NCI-H446 (cell line): ENCODE results near the gene RABL3.
"Not testable (repeated sequence)": the region's sequence is repeated elsewhere in the genome, so short reads cannot be mapped to it uniquely, and the experiment has no call there.

Source experiments
- DNase-seq, 2 experiments: peaks; one replicate each; lab custom pipeline; 2025; lab: John Stamatoyannopoulos, UW

The RABL3 gene

DNA sequence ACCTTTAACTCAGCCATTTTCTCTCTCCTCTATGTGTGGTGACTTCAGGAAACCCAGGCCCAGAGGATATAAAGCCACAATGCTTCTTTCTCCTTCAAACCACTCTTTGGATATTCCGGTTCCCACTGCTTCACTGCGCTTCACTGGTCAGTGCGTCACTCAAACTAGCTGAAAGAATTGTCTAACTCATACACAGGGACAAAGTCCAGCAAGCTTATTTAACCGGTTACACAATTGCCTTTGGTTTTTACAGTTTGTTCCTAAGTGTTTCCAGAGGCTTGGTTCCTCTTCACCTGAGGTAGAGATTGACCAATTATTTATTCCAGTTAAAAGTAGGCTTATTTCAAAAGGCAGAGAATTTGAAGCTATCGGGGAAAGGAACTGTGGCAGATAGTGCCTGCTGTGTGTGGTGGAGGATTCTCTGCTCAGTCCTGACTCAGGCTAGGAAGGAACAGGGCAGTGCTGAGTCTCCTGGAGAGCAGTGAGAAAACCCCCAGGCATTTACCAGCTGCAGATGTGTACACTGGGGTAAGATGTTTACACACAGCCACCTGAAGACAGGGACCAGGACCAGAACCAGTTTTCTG is 60.1 kb downstream of the RABL3 start, which contains the start of gene HGD:
TSS of gene HGD (minus strand) at position 145 of the 587 bp plus-strand sequence. CDS start at position 17, 128 bp downstream.
- DNase-seq, result no peak

DNA sequence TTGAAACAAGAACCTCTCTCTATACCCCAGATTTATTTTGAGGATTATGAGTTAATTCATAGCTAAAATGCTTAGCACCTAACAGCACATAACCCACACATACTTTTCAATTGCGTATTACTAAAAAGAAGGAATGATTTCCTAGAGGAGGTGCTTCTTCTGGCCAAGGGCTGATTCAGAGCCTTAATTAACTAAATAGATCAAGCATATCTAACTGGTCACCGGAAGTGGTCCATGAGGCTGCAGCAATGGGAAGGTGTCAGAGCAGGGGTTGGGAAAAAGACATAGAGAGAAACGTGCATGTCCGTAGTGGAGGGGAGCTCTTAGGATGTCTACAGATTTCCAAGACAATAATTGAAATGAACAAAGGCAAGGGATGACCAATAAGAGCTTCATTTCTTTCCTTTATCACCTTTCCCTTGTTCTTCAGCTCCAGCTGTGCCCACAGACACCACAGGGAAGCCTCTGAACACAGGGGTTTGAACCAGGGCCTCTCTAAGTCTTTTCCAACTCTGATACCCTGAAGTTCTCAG is 60.7 kb downstream of the RABL3 start:
- DNase-seq, result no peak

DNA sequence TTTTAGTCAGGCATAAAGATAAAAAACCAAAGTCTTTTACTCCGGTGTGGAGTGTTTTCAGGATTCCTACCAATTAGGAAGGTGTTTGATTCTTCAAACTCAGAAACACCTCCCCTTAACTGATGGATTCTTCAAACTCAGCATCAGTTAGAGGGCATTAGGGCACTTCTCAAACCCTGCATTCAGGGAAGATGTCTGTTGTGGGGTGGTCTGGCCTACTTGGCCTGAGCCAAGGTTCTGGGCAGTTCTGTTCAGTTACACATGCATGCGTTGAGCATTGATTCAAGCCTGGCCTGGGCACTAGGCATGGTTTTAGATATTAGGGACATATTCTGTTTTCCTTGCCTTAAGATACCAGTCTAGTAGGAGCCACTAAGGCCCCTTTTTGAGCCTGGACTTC is 61.3 kb downstream of the RABL3 start:
- DNase-seq, result no peak

DNA sequence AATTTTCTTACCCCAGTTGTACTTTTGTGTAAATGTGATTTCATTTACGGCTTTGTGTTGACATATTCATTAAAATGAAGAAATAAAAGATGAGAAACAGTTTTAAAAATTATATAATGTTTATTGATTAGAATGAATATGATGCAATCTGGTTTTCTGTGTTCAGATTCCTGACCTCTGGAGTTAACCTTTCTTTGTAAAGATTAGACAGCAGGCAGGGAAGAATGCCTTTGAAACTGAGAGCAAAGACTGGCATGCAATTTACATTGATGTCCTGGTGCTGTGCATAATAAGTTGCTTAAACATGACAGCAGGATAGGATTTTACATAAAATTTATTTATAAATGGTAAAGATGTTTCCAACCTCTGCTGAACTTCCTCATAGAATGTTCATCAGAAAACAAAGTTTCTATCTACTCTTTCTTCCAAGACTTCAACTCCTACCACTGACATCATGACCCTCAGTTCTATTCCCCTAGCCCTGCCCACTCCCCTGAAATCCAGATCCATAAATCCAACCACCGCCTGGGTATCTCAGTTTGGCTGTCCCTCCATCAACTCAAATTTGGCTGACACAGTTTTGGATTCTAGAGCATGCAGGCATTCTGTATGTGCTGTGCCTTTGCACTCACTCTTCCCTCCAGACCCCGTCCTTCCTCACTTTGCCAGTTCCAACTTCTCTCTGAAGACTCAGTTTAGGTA is 62.0 kb downstream of the RABL3 start:
- DNase-seq, result no peak

DNA sequence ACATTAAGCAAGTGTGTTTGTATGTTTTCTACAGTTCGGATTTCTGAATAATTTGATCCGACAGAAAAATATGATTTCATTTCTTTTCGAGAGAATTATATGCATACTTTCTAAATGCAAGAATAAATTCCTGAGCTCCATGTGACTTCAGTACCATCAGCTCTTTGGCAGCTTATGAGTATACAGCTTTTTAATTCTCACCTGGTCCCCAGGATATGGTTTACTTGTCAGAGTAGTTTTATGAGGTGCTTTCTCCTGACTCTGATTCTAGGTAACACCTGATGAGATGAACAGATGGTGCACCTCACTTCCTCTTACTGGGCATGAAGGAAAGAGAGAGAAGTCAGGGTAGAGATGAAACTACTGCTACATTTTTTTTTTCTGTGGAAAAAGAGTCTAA is 63.3 kb downstream of the RABL3 start:
- DNase-seq, result no peak

DNA sequence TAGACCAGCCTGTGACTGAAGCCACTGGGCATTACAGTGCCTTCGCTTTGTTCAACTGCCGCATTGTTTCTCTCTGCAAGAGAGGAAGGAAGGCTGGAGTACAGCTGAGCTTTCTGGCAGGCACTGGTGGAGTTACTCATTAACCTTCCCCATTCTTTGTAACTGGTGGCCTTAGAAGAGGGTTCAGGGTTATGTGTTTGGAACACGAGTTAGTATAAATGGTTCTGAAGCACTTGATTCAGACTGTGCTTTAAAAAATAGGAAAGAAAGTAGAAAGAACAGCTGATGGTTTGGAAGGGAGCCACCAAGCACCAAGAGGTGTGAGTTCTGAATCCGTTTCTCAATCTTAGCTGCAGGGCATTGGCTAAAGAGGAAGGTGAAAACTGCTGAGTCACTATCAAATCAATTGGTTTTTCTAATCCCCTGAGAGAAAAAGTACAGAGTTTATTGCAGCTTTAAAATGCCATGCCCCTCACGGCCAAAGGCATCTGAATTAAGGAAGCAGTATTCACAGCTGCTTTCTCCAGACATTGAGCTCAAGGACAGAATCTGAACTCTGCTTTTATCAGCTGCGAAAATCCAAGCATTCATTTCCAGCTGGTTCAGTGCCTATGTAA is 63.9 kb downstream of the RABL3 start:
- no peak for DNase-seq

DNA sequence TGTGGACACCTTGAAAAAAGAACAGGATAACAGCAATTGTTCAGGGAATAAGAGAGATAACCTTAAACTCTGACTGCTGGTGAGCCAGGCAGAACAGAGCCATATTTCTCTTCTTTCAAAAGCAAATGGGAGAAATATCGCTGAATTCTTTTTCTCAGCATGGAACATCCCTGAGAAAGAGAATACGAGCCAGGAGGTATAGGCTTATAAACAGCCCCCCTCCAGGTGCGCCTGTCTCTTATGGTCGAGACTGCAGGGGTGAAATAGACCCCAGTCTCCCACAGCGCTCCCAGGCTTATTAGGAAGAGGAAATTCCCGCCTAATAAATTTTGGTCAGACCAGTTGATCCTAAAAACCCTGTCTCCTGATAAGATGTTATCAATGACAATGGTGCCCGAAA is 65.1 kb downstream of the RABL3 start:
- DNase-seq, result not testable (repeated sequence)

DNA sequence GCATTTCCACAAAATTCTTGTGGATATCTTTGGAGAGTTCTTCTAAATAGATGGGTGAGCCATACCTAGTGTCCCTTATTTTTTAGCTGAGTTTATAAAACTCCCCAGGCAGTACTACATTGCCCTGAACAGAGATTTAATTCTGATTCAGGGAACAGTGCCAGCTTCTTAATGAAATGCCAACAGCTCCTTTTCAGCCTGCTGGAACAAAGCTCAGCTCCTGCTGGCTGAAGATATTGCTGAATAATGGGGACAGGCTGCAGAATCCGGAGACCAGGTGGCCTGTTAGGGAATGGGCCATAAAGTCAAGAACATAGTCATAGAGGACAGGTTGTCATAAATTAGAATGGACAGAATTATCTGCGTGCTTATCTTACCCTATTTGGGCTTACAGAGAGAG is 69.2 kb downstream of the RABL3 start:
- DNase-seq, result peak; percentile 48 to 58

DNA sequence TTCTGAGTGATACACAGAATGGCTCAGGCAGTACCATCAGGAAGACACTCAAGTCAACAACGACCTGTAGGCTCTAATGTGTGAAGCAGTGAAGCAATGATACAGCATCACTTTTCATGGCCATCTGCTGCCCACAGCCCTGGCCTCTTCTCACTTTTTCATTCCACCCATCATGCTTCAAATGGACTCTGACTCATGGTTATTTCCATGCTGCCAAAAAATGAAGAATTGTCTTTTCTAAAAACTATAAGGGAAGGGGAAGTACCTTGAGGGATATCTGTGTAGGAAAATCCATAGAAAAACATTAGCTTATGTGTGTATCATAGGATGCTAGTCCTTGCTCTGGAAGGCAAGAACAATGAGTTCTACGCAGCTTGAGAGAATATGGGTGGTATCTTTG is 71.7 kb downstream of the RABL3 start:
- no peak for DNase-seq

DNA sequence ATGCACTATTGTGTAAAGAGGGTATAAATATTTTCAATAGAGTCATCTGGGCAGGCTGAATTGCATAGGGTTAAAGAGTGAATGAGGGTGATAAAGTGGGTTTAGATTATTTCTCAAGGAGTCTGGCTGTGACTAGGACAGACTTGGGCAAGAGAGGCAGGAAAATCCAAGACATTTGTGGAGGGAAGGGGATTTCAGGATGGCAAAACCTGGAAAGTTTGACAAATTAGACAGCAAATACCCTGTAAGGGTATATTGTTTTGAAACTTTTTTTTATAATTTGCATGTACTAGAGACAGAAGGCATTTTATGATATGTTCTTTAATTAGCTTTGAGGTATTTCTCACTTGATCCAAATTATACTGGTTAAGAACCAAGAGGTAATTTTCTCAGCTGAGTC is 77.4 kb downstream of the RABL3 start:
- no peak for DNase-seq

DNA sequence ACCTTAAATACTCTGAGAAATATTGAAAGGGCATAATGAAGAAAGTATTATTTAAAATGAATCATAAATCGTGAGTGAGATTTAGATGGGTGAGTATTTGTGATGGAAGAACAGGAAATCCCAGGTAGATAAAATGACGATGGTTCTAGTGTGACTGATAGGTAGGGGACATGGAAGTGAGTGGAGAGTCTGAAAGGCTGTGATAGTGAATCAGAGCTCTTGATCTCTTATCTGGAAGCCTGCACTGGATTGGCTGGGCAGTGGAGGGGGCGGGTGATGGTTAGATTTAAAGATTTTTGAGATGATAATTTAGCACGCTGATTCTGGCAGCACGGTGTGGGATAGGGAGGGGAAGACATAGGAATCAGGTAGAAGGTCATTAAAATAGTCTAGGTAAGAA is 80.4 kb downstream of the RABL3 start:
- DNase-seq, result no peak

DNA sequence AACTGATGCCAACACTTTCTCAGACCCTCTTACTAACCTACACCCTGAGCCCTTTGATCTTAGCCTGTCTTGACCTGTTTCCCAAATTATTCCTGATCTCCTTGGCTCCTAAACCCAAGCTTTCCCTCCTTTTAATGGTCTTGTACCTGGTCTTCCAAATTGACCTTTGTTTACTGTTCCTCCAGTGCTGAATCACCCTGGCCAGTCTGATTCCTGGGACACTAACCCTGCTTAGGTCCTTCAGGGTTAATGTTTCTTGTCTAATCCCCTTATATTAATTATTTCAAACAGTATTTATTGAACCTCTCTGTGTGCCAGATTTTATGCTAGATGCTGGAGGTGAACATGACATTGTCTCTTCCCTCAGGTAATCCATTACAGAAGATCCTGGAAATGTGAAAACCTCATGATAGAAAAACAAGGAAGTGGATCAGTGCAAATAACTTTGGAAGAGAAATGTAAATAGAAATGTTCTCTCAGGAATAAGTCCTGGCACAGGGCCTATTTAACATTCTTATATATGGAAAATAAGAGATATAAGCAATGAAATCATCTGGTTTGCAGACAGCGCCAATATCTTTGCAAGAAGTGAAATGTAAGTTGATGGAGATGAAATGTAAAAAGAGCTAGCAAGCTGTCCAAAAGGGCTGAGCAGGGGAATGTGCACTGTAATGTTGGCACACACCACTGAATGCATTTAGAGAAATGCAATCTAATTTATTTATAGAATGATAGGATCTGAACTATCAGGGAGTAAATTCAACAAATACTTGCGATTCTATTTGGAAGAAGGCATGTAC is 81.0 kb downstream of the RABL3 start:
- no peak for DNase-seq

DNA sequence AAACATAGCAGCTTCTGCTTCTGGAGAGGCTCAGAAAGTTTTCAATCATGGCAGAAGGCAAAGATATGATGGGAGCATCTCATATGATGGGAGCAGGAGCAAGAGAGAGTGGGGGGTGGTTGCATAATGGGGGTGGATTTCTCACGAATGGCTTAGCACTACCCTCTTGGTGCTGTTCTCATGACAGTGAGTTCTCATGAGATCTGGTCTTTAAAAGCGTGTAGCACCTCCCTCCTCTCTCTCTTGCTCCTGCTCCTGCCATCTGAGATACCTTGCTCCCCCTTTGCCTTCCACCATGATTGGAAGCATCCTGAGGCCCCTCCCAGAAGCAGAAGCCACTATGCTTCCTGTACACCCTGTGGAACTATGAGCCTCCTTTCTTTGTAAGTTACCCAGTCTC is 82.5 kb downstream of the RABL3 start:
- DNase-seq, result no peak

DNA sequence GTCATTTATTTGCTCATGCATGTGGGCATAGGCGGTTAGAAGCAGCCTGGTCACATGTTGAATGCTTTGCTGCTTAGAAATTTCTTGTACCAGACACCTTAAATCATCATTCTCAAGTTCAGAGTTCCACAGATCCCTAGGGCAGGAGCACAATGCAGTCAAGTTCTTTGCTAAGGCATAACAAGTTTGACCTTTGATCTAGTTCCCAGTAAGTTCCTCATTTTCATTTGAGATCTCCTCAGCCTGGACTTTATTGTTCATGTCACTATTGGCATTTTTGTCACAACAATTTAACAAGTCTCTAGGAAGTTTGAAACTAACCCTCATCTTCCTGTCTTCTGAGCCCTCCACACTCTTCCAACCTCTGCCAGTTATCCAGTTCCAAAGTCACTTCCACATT is 83.0 kb downstream of the RABL3 start:
- no peak for DNase-seq

DNA sequence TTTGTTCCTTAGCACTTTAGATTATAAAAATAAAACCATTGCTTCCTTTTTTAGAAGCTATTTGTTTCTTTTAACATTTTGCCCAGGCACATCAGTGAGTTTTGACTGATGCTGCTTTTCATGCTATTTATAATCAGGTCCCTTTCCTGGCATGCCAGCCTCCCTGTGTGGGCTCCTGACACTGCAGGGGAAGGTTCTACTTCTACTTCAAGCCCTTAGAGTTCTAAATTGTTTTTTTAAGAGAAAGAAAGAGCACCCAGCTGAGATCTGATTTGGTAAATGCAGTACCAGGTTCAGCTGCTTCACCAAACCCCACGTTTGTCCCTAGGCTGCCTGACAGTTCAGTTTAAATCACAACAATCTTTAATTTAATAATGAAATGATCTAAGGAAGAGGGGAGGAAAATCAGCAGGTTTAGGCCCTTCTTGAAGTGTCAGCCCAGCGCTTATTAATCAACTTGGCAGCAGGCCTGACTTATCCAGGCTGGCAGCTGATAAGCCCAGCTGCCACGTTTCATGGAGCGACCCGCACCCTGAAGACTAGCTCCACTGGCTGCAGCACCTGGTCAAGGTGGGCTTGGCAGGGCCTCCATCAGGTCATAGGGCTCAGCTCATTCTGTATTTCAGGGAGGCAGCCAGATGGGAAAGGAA is 89.3 kb downstream of the RABL3 start:
- peak; percentile 14 to 16 for DNase-seq

DNA sequence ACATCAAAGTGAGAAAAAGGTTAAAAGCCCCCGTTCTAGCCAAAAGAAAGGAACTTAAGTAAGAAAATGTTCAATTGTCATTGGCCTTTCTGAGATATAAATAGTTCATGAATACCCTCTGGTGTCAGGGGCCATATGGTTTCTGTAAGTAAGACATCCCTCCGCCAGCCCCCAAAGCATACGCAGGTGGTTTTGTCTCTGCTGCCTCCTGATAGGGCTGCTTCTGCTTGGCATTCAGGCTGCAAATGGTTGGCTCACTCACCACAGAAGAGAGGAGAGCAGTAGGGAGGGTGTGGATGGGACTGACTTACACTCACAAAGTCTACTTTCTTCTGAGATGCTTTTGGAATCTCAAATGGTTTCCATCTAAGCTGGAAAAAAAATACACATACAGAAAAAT is 90.0 kb downstream of the RABL3 start:
- no peak for DNase-seq

DNA sequence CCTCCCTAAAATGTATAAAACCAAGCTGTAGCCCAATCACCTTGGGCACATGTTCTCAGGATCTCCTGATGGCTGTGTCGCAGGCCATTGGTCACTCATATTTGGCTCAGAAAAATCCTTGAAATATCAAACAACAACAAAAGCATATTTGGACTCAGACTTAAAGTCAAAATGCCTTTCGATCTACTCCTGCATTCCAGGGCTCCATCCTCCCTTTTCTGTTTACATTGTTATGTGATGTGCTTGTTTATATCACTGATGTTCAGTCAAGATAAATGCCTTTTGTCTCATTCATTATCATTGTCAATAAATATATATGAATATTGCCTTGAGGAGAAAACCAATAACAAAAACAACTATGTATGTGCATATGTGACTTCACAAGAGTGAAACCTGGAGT is 92.0 kb downstream of the RABL3 start:
- DNase-seq, result no peak

DNA sequence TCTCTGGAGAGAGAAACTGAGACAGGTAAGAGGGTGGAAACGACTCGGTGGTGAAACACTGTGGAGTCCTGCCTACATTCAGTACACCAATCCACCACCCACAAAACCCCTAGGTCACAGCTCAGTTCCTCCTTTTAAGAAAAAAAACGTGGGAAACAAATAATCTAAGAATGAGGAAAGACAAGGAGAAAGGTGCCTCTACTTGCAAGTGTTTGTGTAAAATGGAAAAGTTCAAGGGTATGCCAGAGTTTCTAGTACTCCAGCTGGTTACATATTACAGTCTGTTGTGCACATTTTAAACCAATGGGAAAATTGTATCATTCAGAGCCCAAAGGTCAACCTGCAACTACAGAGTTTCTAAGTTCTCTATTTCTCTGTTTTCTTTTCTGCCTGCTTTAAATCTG is 92.5 kb downstream of the RABL3 start:
- no peak for DNase-seq

DNA sequence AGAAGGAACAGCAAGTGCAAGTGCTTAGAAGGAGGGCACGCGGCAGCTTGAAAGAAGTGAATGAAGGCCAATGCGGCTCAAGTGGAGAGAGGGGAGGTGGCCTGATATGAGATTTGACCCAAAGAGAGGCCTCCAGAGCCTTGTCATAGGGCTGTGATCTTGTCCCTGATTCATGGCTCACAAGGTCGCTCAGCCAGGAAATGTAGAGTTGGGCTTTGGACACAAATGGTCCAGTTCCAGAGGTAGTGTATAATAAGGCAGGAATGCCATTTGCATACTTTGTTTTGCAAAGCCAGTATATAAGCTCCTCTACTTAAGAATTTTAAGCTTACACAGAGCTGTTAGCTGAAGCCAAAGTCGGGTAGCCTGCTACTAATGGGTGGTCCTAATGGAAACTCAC is 94.0 kb downstream of the RABL3 start:
- no peak for DNase-seq

DNA sequence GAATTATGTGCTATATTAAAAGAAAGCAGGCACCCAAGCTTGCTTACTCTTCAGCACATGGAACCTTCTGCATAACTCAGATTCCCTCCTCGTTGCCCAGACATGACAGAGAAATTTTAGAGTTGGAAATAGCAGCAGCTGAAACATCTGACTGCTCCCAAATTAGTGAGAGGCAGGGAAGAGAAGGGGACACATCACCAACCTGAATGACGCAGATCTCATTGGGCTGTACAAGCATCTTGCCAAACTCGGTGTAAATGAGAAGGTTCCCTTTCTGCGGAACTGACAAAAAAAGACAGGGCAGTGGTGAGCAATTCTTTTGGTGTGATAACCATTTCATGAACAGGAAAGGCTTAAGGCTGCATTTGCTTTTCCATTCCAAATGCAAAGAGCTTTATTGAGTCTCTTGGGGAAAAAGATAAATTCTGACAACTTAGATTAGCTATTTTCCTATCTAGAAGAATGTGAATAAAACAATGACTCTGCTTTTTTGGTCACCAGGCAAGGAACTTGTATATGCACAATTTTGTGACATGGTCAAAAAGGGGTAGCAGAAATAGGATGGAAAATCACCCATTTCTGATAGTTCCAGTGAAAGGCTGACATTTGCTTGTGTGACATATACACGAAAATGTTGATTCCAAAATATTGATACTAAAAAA is 95.4 kb downstream of the RABL3 start:
- no peak for DNase-seq

DNA sequence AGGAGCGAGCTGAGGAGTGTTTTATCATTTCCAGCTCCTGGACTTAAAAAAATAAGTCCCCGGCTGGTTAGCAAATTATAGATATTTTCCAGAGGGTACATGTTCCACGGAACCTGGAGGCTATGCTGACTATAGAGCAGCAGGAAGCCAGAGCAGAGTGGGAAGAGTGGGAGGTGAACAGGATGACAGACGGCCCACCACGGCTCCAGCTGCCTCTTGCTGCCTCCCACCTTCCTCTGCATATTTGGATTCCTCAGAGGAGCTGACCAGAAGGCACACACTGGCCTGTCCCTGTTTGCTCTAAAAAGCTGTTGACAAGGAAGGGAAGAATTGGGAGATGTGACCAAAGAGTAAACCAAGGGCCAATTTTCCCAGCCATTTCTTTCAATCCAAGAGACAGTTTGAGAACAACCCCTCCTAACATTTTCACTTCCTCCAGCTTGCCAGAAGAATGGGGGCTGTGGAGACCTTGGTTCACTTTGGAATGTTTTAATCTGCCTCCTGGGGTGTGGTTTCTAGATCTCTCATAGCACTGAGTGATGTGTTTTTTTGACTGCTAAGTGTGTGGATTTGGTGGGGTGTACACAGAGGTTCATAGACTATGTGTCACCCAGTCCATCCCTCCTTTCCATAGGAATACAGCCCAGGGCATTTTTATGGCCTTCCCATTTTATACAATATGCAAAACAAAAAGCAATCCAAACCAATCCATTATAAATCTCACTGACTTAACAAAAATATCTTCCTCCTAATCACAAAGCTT is 97.1 kb downstream of the RABL3 start:
- DNase-seq, result no peak
